Astrocyte (in vitro differentiated cells and primary cell): ENCODE results near the gene PDK3. TPM values are rescaled to one million over a fixed set of nuclear protein-coding genes. Genes with fewer than 3 reads are reported as not detected.

Experiments
- DNase-seq: peaks from one replicate; pipeline ENCODE4 v3.0.0-alpha.2; 2010; ENCODE audit warnings: low read depth
- FAIRE-seq: peaks from 2 replicates; lab custom pipeline; 2011; peaks lifted over from hg19 to GRCh38; lab: Jason Lieb, UNC
- H2AFZ ChIP-seq: 2 replicates; pipeline ENCODE4 v1.6.0; 2012; ENCODE audit warnings: low read depth, low read length, inconsistent platforms
- H3K27ac ChIP-seq: 2 replicates; pipeline ENCODE4 v1.5.1; 2011; ENCODE audit warnings: low read depth, low read length, inconsistent platforms
- H3K27me3 ChIP-seq: 2 replicates; pipeline ENCODE4 v1.6.0; 2011; ENCODE audit warnings: low read length, inconsistent platforms; ENCODE audit not compliant: insufficient read depth
- H3K36me3 ChIP-seq: 2 replicates; pipeline ENCODE4 v1.5.1; 2011; ENCODE audit warnings: low read length, inconsistent platforms; ENCODE audit not compliant: insufficient read depth
- H3K4me1 ChIP-seq: 2 replicates; pipeline ENCODE4 v1.5.1; 2011; ENCODE audit warnings: low read length, inconsistent platforms; ENCODE audit not compliant: insufficient read depth
- H3K4me2 ChIP-seq: 2 replicates; pipeline ENCODE4 v1.6.0; 2012; ENCODE audit warnings: low read length, inconsistent platforms
- H3K4me3 ChIP-seq: 2 replicates; pipeline ENCODE4 v1.5.1; 2011; ENCODE audit warnings: low read depth, mild to moderate bottlenecking, low read length, inconsistent platforms; ENCODE audit not compliant: insufficient read depth
- H3K79me2 ChIP-seq: 2 replicates; pipeline ENCODE4 v1.6.0; 2012; ENCODE audit warnings: mild to moderate bottlenecking, low read length, inconsistent platforms; ENCODE audit not compliant: insufficient read depth
- H3K9ac ChIP-seq: 2 replicates; pipeline ENCODE4 v1.6.0; 2012; ENCODE audit warnings: mild to moderate bottlenecking, low read length, inconsistent platforms
- H3K9me3 ChIP-seq: 2 replicates; pipeline ENCODE4 v1.5.1; 2012; ENCODE audit warnings: low read depth, mild to moderate bottlenecking, low read length, inconsistent platforms; ENCODE audit not compliant: insufficient read depth
- H4K20me1 ChIP-seq: 2 replicates; pipeline ENCODE4 v1.6.0; 2012; ENCODE audit warnings: low read length, inconsistent platforms; ENCODE audit not compliant: insufficient read depth
- H3K27ac Mint-ChIP-seq: one replicate; pipeline ENCODE4 v1.8.0; 2021; ENCODE audit warnings: mild to moderate bottlenecking, mixed read lengths; ENCODE audit not compliant: unreplicated experiment
- H3K27me3 Mint-ChIP-seq: one replicate; pipeline ENCODE4 v1.8.0; 2021; ENCODE audit warnings: low read depth, mixed read lengths; ENCODE audit not compliant: unreplicated experiment
- H3K36me3 Mint-ChIP-seq: one replicate; pipeline ENCODE4 v1.8.0; 2021; ENCODE audit warnings: low read depth, mixed read lengths; ENCODE audit not compliant: unreplicated experiment
- H3K4me1 Mint-ChIP-seq: one replicate; pipeline ENCODE4 v1.8.0; 2021; ENCODE audit warnings: low read depth, mixed read lengths; ENCODE audit not compliant: unreplicated experiment
- H3K4me3 Mint-ChIP-seq: one replicate; pipeline ENCODE4 v1.8.0; 2021; ENCODE audit warnings: mild to moderate bottlenecking, moderate library complexity, mixed read lengths; ENCODE audit not compliant: unreplicated experiment
- H3K9me3 Mint-ChIP-seq: one replicate; pipeline ENCODE4 v1.8.0; 2021; ENCODE audit warnings: mild to moderate bottlenecking, mixed read lengths; ENCODE audit not compliant: unreplicated experiment
- EZH2 ChIP-seq: IDR thresholded peaks from 2 replicates; pipeline ENCODE4 v1.6.1; 2012; ENCODE audit warnings: mild to moderate bottlenecking, low read length, inconsistent platforms; ENCODE audit not compliant: insufficient read depth
- total RNA-seq: library from RNA; stranded (reverse); gene quantifications from 2 replicates; pipeline ENCODE4 v1.2.1, GENCODE V29; 2021
- TF ChIP-seq, protein P1 (sequence below): IDR thresholded peaks from 2 replicates; pipeline ENCODE4 v1.5.1; 2011; ENCODE audit warnings: low read depth, mild to moderate bottlenecking, inconsistent platforms, low read length, moderate library complexity; ENCODE audit not compliant: insufficient read depth

PDK3 gene
- total RNA-seq, 1 donor from 2014 or later = 4.6 TPM

DNA sequence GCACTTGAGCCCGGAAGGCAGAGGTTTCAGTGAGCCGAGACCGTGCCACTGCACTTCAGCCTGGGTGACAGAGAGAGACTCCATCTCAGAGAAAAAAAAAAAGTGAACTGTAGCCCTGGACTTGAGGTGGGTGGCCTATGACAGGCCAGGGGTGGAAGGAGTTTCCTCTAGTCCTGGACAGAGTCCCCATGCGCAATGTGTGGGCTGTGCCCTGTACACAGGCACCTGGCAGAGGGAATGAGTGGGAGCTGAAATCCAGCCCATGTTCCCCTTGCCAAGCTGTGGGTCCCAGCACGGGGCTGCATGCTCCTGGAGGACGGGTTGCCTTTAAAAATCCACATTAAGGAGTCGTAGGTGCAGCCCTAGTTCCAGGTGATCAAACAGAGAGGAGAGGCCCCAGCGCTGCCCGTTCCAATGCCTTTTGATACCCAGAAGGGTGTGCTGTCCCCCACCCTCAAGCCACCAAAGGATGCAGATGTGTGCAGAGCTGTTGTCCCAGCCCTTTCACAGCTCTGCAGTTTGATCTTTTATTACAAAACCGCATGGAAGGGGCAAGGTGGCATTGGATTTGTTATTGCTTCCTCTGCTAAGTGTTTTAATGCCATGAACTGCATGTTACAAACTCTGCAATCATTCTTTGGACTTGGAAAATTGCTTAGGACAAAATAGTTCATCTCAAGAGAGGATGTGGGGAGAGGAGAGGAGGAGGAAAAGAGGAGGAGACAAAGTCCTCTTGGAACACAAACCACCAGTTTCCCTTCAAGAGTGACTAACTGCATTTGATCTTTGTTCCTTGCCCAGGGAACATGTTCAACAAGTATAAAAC, 38.0 kb upstream of the PDK3 start:
- peaks cover 3% of the 10 kb centered on the region for H3K27me3 Mint-ChIP-seq
- no peak for FAIRE-seq

DNA sequence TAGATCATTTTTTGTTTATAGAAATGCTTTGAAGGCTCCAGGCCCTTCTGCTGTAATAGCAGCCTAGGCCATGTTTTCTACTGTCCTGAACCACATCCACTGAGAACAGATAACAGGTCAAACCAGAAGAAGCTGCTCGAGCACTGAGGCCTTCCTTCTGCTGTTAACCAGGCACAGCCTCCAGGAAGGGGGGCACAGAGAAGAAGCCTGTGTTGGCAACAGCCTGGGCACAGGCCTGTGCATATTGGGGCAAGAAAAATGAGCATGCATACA, 37.4 kb upstream of the PDK3 start:
- no peak overlapping the region for H3K27ac Mint-ChIP-seq
- no peaks in the 10 kb centered on the region for H3K4me1 ChIP-seq
- H3K9me3 Mint-ChIP-seq = peaks cover 2% of the 10 kb centered on the region
- H3K79me2 ChIP-seq = no peaks in the 10 kb centered on the region
- DNase-seq = no peak
- no peak overlapping the region for H3K4me3 ChIP-seq
- H3K4me2 ChIP-seq = no peak overlapping the region
- no peaks in the 10 kb centered on the region for H3K36me3 ChIP-seq
- no peaks in the 10 kb centered on the region for H4K20me1 ChIP-seq
- H3K27me3 Mint-ChIP-seq = peaks cover 5% of the 10 kb centered on the region
- peaks cover 2% of the 10 kb centered on the region for H3K4me1 Mint-ChIP-seq
- TF ChIP-seq, protein P1, sequence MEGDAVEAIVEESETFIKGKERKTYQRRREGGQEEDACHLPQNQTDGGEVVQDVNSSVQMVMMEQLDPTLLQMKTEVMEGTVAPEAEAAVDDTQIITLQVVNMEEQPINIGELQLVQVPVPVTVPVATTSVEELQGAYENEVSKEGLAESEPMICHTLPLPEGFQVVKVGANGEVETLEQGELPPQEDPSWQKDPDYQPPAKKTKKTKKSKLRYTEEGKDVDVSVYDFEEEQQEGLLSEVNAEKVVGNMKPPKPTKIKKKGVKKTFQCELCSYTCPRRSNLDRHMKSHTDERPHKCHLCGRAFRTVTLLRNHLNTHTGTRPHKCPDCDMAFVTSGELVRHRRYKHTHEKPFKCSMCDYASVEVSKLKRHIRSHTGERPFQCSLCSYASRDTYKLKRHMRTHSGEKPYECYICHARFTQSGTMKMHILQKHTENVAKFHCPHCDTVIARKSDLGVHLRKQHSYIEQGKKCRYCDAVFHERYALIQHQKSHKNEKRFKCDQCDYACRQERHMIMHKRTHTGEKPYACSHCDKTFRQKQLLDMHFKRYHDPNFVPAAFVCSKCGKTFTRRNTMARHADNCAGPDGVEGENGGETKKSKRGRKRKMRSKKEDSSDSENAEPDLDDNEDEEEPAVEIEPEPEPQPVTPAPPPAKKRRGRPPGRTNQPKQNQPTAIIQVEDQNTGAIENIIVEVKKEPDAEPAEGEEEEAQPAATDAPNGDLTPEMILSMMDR = no peak
- TF ChIP-seq EZH2 = no peak
- no peak overlapping the region for H3K4me3 Mint-ChIP-seq
- no peak overlapping the region for H3K27ac ChIP-seq
- no peaks in the 10 kb centered on the region for H3K27me3 ChIP-seq
- FAIRE-seq = no peak
- H3K9ac ChIP-seq = no peak overlapping the region
- no peaks in the 10 kb centered on the region for H3K36me3 Mint-ChIP-seq
- H3K9me3 ChIP-seq = no peaks in the 10 kb centered on the region
- H2AFZ ChIP-seq = no peak overlapping the region

More for the DNA sequence above, 38.0 kb upstream of the PDK3 start:
- Histone ChIP-seq H3K9ac (no peak overlapping the region), H3K27me3 (no peaks in the 10 kb centered on the region), H3K4me2 (no peak overlapping the region), H4K20me1 (no peaks in the 10 kb centered on the region), H3K27ac (no peak overlapping the region), H3K79me2 (no peaks in the 10 kb centered on the region), H3K36me3 (no peaks in the 10 kb centered on the region), H2AFZ (no peak overlapping the region), H3K4me3 (no peak overlapping the region), H3K4me1 (no peaks in the 10 kb centered on the region), H3K9me3 (no peaks in the 10 kb centered on the region)
- TF ChIP-seq, protein P1 = no peak
- no peak for TF ChIP-seq EZH2
- no peaks in the 10 kb centered on the region for H3K36me3 Mint-ChIP-seq
- H3K27ac Mint-ChIP-seq = no peak overlapping the region
- peaks cover 2% of the 10 kb centered on the region for H3K4me1 Mint-ChIP-seq
- H3K9me3 Mint-ChIP-seq = peaks cover 2% of the 10 kb centered on the region
- DNase-seq = no peak
- H3K4me3 Mint-ChIP-seq = no peak overlapping the region

DNA sequence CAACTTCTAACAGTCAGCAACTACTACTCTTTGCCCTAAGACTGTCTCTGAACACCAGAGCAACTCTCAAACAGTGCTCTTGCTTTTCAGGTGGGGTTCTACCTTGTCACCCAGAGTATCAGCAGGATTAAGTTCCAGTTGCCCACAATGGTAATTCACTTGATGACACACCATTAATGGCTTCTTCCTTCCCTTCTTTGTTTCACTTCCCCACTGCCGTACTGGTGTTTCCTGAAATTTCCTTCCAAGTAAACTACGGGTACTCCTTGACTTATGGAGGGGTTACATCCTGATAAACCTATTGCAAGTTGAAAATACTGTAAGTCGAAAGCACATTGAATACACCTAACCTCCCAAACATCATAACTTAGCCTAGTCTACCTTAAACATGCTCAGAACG, 36.6 kb upstream of the PDK3 start:
- no peak overlapping the region for H3K27ac Mint-ChIP-seq
- peaks cover 2% of the 10 kb centered on the region for H3K4me1 Mint-ChIP-seq
- Histone ChIP-seq H2AFZ (no peak overlapping the region), H3K4me2 (no peak overlapping the region), H3K4me1 (no peaks in the 10 kb centered on the region), H3K79me2 (no peaks in the 10 kb centered on the region), H3K27me3 (no peaks in the 10 kb centered on the region), H3K9ac (no peak overlapping the region), H3K27ac (no peak overlapping the region), H3K36me3 (no peaks in the 10 kb centered on the region), H3K9me3 (no peaks in the 10 kb centered on the region), H3K4me3 (no peak overlapping the region), H4K20me1 (no peaks in the 10 kb centered on the region)
- peaks cover 6% of the 10 kb centered on the region for H3K27me3 Mint-ChIP-seq
- FAIRE-seq (no peak), DNase-seq (no peak)
- H3K4me3 Mint-ChIP-seq = no peak overlapping the region
- peaks cover 2% of the 10 kb centered on the region for H3K9me3 Mint-ChIP-seq
- no peaks in the 10 kb centered on the region for H3K36me3 Mint-ChIP-seq
- no peak for TF ChIP-seq EZH2
- TF ChIP-seq, protein P1 = no peak
